ENCODE results near the gene STMP1. TPM values are rescaled to one million over a fixed set of nuclear protein-coding genes. Genes with fewer than 3 reads are reported as not detected.

The STMP1 gene
- total and polyA plus RNA-seq, 10 donors: 17.4 to 27.0 (median 23.1) TPM

DNA sequence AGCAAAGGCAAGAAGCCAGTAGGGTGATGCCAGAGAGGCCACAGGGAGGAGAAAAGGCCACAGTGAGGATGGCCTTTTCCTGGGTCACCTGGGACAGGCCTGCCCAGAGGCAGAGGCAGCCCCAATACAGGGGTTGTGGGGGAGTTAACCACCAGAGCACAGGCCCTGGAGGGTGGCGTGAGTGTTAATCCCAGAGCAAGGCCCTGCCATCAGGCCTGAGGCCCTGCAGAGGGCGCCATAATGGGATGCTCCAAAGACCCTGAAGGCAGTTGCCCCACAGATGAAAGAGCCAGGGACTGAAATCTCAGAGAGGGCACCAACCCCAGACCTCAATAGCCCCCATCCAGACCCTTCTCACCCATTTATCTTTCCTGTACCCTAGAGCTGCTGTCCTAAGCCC, 41.8 kb downstream of the STMP1 start:
- WGBS, 5 donors: 57 to 85% (median 80%) methylated on average over 2 of the region's 2 CpGs
- H3K27me3 ChIP-seq (replicated peaks in 1 of 7): no peaks in the 10 kb centered on the region
- intact Hi-C loops (cut with DNase I; ENCODE audit: low total_unique reads): no loop called here

DNA sequence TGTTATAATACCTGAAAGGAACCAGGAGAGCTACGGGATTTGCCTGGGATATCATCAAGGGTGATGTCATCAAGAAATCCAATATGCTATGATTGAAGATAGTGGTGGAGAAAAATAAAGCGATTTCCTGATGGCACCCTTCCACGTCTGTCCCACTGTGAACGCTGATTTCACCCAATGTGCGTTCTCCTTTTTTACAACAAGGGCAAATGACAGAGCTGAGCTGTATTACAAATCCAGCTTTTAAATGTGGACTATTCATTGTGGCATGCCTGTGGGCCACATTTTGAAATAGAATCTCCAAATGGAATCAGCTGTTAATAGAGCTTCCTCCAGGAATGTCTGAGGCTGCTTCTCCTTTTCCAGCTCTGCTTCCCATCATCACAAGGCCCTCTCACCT, 42.4 kb downstream of the STMP1 start:
- Histone ChIP-seq H3K27me3 (replicated peaks in 1 of 7) (no peaks in the 10 kb centered on the region), H3K36me3 (peaks cover 0 to 9% (median 0%) of the 10 kb centered on the region in 6 donors), H3K4me3 (no peak overlapping the region), H3K9me3 (no peaks in the 10 kb centered on the region), H3K27ac (no peak overlapping the region), H3K4me1 (no peaks in the 10 kb centered on the region)
- DNase-seq: no peak
- intact Hi-C loops (cut with DNase I; ENCODE audit: low total_unique reads): no loop called here
- TF ChIP-seq POLR2A (IDR thresholded peaks at IDR 0.05): no peak
- TF ChIP-seq POLR2AphosphoS5 (IDR thresholded peaks at IDR 0.05): no peak
- TF ChIP-seq, protein P1, sequence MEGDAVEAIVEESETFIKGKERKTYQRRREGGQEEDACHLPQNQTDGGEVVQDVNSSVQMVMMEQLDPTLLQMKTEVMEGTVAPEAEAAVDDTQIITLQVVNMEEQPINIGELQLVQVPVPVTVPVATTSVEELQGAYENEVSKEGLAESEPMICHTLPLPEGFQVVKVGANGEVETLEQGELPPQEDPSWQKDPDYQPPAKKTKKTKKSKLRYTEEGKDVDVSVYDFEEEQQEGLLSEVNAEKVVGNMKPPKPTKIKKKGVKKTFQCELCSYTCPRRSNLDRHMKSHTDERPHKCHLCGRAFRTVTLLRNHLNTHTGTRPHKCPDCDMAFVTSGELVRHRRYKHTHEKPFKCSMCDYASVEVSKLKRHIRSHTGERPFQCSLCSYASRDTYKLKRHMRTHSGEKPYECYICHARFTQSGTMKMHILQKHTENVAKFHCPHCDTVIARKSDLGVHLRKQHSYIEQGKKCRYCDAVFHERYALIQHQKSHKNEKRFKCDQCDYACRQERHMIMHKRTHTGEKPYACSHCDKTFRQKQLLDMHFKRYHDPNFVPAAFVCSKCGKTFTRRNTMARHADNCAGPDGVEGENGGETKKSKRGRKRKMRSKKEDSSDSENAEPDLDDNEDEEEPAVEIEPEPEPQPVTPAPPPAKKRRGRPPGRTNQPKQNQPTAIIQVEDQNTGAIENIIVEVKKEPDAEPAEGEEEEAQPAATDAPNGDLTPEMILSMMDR (IDR thresholded peaks at IDR 0.05 in 8 of 11, conservative IDR thresholded peaks at IDR 0.05 in 3 of 11): no peak
- 71 to 81% (median 74%) methylated on average over 5 of the region's 5 CpGs for WGBS, 5 donors

More for the DNA sequence above, 41.8 kb downstream of the STMP1 start:
- Histone ChIP-seq H3K4me1 (no peaks in the 10 kb centered on the region), H3K9me3 (no peaks in the 10 kb centered on the region), H3K36me3 (peaks cover 0 to 9% (median 0%) of the 10 kb centered on the region in 6 donors), H3K4me3 (no peak overlapping the region), H3K27ac (no peak overlapping the region)
- TF ChIP-seq POLR2AphosphoS5 (IDR thresholded peaks at IDR 0.05): no peak
- TF ChIP-seq POLR2A (IDR thresholded peaks at IDR 0.05): no peak
- TF ChIP-seq, protein P1 (IDR thresholded peaks at IDR 0.05 in 8 of 11, conservative IDR thresholded peaks at IDR 0.05 in 3 of 11): no peak
- DNase-seq: no peak

DNA sequence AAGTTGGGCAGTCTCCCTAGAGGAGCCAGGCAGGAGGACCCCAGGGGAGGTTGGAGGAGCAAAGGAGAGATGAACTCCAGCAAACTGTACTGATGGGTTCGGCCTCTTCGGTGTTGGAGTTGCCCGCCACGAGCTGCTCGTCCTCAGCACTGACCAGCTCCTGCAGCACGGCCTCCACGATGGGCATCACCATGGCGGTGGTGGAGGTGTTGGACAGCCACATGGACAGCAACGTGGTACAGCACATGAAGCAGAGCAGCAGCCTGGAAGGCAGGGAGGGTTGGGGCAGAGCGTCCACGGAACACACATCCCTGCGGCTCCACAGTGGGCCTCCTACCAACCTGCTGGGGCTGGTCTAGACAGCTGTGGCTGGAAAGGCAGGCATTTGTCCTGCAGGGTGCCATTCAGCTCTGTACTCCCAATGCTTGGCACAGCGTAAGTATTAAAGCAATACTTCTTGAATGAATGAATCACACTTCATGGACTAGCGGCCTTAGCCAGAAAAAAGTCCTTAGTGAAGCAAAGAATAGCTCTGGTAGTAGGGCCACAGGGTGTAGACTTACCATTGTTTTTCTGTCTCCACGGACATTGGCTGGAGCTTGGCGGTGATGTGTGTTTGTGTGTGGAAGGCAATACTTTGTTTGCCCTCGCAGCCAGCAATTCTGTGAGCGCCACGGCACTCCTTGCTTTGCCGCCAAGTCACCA, 43.9 kb downstream of the STMP1 start:
- intact Hi-C loops (cut with DNase I; ENCODE audit: low total_unique reads): no loop called here
- Histone ChIP-seq H3K4me3 (no peak overlapping the region), H3K4me1 (no peaks in the 10 kb centered on the region), H3K36me3 (no peaks in the 10 kb centered on the region), H3K27me3 (replicated peaks in 1 of 7) (no peaks in the 10 kb centered on the region), H3K27ac (no peak overlapping the region), H3K9me3 (no peaks in the 10 kb centered on the region)
- DNase-seq: no peak
- WGBS, 5 donors: 91 to 94% (median 93%) methylated on average over 18 to 20 of the region's 20 CpGs
- TF ChIP-seq, protein P1 (IDR thresholded peaks at IDR 0.05 in 8 of 11, conservative IDR thresholded peaks at IDR 0.05 in 3 of 11): no peak
- TF ChIP-seq POLR2A (IDR thresholded peaks at IDR 0.05) (no peak), POLR2AphosphoS5 (IDR thresholded peaks at IDR 0.05) (peak in 1 of 3 donors; percentile 30)

DNA sequence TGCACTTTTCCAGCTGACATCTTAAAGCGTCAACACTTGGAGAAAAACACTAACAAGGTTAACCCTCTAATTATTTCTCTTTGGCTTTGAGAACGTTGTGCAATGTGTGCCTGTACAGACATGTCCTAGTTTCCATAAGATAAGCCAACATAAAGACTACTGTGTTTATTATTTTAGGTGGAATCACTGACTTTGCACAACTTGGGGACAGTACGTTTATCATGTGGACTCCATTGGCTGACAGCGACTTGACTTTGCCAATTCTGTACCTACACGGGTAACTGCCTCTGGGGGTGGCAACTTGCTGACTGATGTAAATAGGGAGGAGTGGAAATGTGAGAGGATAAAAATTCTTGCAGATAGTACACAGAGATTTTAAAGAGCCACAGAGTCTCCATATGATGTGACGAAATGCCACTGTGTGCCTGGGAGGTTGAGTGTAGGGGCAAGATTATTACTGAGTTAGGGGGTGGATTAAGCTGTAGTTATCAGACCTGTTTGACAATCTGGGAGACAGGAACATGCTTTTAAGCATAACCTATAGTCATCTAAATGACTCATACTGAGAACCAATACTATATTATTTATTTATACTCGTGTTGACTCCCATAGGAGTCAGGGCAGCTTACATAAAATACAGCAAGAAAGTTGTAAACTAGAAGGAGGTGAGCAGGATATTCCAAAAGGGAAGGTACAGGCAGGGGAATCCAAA, 44.7 kb downstream of the STMP1 start:
- Histone ChIP-seq H3K36me3 (no peaks in the 10 kb centered on the region), H3K4me1 (no peaks in the 10 kb centered on the region), H3K27me3 (replicated peaks in 1 of 7) (no peaks in the 10 kb centered on the region), H3K4me3 (no peak overlapping the region), H3K27ac (no peak overlapping the region), H3K9me3 (no peaks in the 10 kb centered on the region)
- intact Hi-C loops (cut with DNase I; ENCODE audit: low total_unique reads): no loop called here
- TF ChIP-seq, protein P1 (IDR thresholded peaks at IDR 0.05 in 8 of 11, conservative IDR thresholded peaks at IDR 0.05 in 3 of 11): no peak
- no peak for TF ChIP-seq POLR2A (IDR thresholded peaks at IDR 0.05)
- no peak for TF ChIP-seq POLR2AphosphoS5 (IDR thresholded peaks at IDR 0.05)
- DNase-seq: no peak
- 81 to 89% (median 83%) methylated on average over 7 of the region's 7 CpGs for WGBS, 5 donors
